Hypothalamus (tissue), 51 donors: ENCODE measurements around the gene ZNRF3.

Experiments used
- DNase-seq, 51 donors: peaks; one replicate each; lab custom pipeline; 2025; lab: John Stamatoyannopoulos, UW

The ZNRF3 gene

GRCh38 chr22:28978863-28979796 is 95.8 kb downstream of the ZNRF3 start:
- DNase-seq: no peak

GRCh38 chr22:28980326-28980725 is 97.0 kb downstream of the ZNRF3 start:
- DNase-seq: no peak

DNA sequence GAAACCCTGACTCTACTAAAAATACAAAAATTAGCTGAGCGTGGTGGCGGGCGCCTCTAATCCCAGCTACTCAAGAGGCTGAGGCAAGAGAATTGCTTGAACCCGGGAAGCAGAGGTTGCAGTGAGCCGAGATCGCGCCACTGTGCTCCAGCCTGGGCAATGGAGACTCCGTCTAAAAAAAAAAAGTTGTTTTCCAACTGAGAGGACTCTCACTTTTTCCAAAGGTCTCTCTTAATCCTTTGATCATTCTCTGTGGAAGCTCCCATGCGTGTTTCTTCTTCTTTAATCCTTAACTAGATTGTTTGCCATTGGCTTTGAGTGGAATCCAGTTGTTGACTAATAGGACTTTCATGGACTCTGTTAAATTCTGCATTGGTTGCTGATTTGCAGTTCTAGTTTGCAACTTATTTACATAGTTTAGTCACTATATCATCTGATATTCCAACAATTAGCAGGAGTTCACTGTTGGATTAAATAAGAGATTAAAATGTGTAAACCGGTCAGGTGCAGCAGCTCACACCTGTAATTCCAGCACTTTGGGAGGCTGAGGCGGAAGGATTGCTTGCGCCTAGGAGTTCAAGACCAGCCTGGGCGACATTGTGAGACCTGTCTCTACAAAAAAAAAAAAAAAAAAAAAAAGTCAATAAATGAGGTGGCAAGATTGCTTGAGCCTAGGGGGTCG is 98.6 kb downstream of the ZNRF3 start:
- no peak for DNase-seq

GRCh38 chr22:28983190-28983589 is 99.8 kb downstream of the ZNRF3 start:
- DNase-seq: no peak

DNA sequence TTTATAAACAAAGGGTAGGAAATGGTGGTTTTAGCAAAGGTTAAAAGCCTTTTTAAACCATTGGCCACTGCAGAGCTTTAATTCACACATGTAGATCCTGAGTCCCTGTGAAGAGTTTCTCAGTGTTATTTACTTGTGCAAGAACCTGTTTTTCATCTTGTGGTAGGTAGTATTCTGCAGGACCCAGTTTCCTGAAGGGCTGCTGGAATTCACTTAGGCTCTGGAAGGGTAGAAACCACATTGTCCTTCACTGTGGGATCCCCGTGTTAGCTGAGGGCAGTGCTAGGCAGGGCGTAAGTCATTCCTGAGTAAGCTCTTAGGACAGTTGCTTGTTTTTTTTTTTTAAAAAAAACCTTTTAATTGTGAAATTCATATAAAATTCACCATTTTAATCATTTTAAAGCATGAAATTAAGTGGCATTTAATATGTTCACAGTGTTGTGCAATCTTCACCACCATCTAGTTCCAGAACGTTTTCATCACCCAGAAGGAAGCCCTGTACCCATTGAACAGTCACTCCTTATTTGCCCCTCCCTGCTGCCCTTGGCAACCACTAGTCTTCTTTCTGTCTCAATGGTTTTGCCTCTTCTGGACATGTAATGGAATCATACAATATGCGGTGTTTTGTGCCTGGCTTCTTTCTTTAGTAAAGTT is 100.5 kb downstream of the ZNRF3 start:
- DNase-seq: no peak

DNA sequence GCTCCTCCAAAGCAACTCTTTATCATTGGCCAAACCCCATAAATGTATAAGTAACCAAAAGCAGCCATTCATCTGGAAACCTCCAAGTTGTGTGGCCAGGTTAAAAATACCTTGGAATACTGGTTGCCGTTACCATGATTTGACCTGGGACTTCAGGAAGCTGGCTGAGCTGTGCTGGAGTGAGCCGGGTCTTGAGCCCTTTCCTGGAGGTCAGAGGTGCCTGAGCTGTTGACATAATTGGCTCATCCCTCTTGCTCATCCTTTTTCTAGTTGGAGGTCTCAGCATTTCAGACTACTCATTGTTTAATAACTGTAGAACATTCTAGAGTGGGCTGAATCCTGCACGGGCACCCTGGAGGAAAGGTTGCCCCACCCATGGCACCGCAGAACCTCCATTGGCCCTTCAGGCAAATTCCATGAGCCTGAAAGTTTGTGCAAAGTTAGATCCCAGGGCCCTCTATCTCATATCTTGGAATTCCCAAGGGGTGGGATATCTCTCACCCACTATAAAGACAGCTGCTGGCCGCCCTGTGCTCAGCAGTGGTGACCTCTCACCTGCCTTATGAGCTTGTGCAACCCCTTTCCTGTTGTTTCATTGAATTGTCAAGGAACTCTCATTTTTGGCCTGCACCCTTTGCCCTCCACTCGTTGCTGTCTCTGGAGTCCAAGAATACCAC is 101.2 kb downstream of the ZNRF3 start:
- no peak for DNase-seq

GRCh38 chr22:28985581-28986290 is 102.4 kb downstream of the ZNRF3 start:
- DNase-seq: no peak

GRCh38 chr22:28986366-28986765 is 103.0 kb downstream of the ZNRF3 start:
- DNase-seq: no peak

GRCh38 chr22:28988457-28988856 is 105.1 kb downstream of the ZNRF3 start:
- no peak for DNase-seq

- DNase-seq: peak in 3 of 51 donors; percentile 6 to 55 (median 51)
These were observed 105.7 kb downstream of the ZNRF3 start for GRCh38 chr22:28989035-28989464.

DNA sequence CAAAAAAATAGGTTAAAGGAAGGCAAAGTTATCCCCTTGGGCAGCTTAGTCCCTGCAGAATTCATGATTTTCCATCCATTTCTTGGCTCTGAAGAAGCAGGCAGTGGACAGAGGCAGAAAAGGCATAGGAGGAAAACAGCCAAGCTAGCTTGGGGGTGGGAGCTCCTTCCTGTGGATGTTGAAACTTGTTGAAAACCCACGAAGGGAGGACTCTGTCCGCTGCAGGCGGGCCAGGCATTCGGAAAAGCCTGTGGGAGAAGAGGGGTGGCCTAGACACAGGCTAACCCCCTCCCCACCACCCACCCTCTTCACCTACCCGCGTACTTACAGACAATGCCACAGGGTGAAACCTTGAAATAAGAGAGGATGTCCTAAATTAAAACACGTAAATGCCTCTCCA is 106.1 kb downstream of the ZNRF3 start:
- DNase-seq: peak in 1 of 51 donors; percentile 54

DNA sequence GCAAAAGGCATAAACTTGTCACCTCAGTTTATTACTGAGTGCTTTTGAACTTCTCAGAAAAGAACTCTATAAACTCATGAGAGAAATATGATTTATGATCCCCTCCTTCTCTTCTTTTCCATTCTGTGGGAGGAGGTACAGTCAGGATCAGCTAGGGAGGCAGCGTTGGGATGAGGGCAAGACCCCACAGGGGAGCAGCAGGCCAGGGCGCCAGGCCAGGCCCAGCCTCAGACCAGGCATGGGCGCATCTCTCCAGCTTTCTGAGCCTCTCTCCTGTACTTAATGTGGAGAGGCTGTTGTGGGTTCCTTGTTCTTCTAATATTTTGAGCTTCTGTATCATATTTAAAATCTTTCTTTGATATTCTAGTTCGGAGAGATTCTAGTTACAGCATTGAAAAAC is 106.5 kb downstream of the ZNRF3 start:
- no peak for DNase-seq

DNA sequence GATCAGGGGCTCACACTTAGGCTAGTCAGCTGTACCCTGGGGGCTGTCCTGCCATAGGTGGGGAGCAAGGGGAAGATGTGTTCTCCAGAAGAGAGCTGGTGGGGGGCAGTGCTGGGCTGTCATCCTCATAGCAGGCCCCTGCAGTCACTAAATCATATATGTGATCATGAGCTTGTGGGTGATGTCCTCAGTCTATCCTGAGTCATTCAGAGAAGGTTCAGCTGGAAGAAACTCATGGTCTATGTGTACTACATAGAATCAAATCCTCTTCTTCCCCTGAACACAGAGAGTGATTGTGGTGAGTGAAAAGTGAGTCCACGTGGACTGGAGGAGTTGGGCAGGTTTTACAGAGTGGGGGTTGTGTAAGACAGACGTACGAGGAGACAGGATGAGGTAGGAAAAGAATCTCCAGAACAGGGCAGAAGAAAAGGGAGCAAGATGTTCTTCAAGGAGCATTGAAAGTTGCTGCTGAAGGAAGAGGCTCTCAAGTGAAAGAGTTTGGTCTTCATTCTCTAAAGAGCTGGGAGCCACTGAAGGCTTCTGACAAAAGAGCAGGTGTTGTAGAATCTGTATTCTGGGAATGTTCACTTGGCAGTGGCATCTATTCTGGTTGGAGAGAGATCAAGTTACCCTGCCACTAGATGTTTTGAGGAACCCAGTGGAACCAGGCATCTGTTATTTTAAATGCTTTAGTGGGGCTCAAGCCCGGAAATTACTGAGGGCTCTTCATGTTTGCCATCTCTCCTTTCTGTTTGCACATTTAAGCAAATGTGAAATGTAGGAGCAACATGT is 109.4 kb downstream of the ZNRF3 start:
- DNase-seq: peak in 1 of 51 donors; percentile 14

GRCh38 chr22:28994522-28994921 is 111.2 kb downstream of the ZNRF3 start:
- DNase-seq: no peak

GRCh38 chr22:28995551-28995950 is 112.2 kb downstream of the ZNRF3 start:
- DNase-seq: no peak

GRCh38 chr22:28997342-28997741 is 114.0 kb downstream of the ZNRF3 start:
- DNase-seq: no peak

DNA sequence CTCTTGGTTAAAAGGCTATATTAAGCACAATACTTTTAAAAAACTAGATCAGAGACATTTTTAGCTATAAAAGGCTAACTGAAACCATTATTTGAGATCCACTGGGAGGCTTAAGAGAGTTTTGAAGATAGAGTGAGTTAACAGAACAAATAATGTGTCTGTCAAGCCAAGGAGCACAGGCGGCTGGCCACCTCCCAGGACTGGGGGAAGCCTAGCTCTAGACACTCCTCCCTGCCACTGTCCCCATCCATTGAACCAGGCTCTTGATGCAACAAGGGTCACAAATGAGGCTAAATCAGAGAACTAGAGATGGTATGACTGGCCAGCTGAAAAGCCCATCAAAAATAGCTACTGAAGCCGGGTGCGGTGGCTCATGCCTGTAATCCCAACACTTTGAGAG is 115.3 kb downstream of the ZNRF3 start:
- peak in 10 of 51 donors; percentile 6 to 23 (median 15) for DNase-seq

- no peak for DNase-seq
These were observed 116.1 kb downstream of the ZNRF3 start for GRCh38 chr22:28999510-28999909.

- no peak for DNase-seq
These were observed 116.7 kb downstream of the ZNRF3 start for GRCh38 chr22:28999919-29000556.
